DOHH2 (cell line): ENCODE measurements around the gene KCNIP3.

Experiments
- CTCF ChIP-seq: fragments of 200-600 bp; sonication (generic); IDR thresholded peaks from one replicate; pipeline ENCODE4 v1.5.1; 2014; ENCODE audit warnings: antibody characterized with exemption, mild to moderate bottlenecking, low read depth, low read length; ENCODE audit not compliant: poor library complexity, severe bottlenecking
- EZH2phosphoT487 ChIP-seq: fragments of 200-600 bp; sonication (generic); IDR thresholded peaks from 2 replicates; pipeline ENCODE4 v1.6.1; 2017; ENCODE audit warnings: borderline replicate concordance, mild to moderate bottlenecking, antibody characterized with exemption, low read length, moderate library complexity, mixed read lengths

DNA sequence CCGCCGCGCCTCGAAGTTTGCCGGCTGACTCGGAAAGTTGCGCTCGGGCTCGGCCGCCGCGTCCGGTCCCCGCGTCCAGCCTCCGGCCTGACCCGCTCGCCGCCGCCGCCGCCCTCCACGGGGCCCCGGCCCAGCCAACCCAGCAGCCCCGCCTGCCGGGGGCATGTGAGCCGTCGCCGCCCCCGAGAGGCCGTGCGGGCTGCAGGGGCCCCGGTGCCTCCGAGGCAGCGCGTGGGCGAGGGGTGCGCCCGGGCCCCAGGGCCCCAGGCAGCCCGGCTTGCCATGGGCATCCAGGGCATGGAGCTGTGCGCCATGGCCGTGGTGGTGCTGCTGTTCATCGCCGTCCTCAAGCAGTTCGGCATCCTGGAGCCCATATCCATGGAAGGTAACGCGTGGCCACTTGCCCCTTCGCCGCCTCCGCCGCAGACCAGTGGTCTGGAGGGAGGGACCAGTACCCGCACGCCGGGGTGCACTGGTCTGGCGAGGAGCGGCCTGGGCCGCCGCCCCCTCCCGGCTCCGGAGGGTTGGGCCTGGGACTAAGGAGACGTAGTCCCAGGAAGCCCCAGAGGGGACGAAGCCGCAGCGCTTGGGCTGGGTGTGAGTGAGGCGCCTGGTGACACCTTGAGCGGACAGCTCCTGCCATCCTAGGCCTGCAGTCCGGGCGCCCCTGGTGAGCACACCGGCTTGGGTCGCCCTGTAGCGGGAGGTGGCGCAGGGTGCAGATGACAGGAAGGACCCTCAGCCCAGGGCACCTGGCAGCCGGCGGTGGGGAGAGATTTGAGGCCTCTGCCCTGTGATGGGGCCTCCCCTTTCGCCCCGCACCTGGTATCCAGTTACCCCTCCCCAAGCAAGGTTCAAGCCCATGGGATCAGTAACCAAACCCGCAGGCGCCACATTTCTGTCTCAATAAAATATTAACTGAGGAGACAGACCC is 49.9 kb downstream of the KCNIP3 start:
- no peak for TF ChIP-seq CTCF
- no peak for TF ChIP-seq EZH2phosphoT487
